Neural progenitor cell (in vitro differentiated cells): ENCODE results near the gene ADCY1. TPM values are rescaled to one million over a fixed set of nuclear protein-coding genes. Genes with fewer than 3 reads are reported as not detected.

Experiments
- DNase-seq: peaks from one replicate; pipeline ENCODE4 v3.0.0-alpha.2; 2016; ENCODE audit warnings: low spot score
- H2AFZ ChIP-seq: fragments of 200-600 bp; sonication (generic); replicated peaks from 2 replicates; pipeline ENCODE4 v1.6.1; 2016; ENCODE audit warnings: antibody characterized with exemption
- H3F3A ChIP-seq: fragments of 200-600 bp; sonication (generic); 2 replicates; pipeline ENCODE4 v1.6.1; 2016; ENCODE audit warnings: antibody characterized with exemption, low read depth
- H3K27ac ChIP-seq: fragments of 200-600 bp; sonication (generic); 2 replicates; pipeline ENCODE4 v1.5.1; 2016; ENCODE audit warnings: mild to moderate bottlenecking
- H3K27me3 ChIP-seq: fragments of 200-600 bp; sonication (generic); 2 replicates; pipeline ENCODE4 v1.6.1; 2016; ENCODE audit warnings: mild to moderate bottlenecking, moderate library complexity
- H3K36me3 ChIP-seq: fragments of 200-600 bp; sonication (generic); 2 replicates; pipeline ENCODE4 v1.5.1; 2016
- H3K4me1 ChIP-seq: fragments of 200-600 bp; sonication (generic); 2 replicates; pipeline ENCODE4 v1.6.1; 2016; ENCODE audit warnings: mixed run types
- H3K4me2 ChIP-seq: fragments of 200-600 bp; sonication (generic); 2 replicates; pipeline ENCODE4 v1.6.1; 2016
- H3K4me3 ChIP-seq: fragments of 200-600 bp; sonication (generic); 2 replicates; pipeline ENCODE4 v1.5.1; 2016
- H3K79me2 ChIP-seq: fragments of 200-600 bp; sonication (generic); 2 replicates; pipeline ENCODE4 v1.6.1; 2016; ENCODE audit warnings: low read depth
- H3K9ac ChIP-seq: fragments of 200-600 bp; sonication (generic); 2 replicates; pipeline ENCODE4 v1.6.1; 2016
- H3K9me3 ChIP-seq: fragments of 200-600 bp; sonication (generic); 2 replicates; pipeline ENCODE4 v1.5.1; 2016; ENCODE audit warnings: low read depth
- H4K20me1 ChIP-seq: fragments of 200-600 bp; sonication (generic); 2 replicates; pipeline ENCODE4 v1.6.1; 2016; ENCODE audit warnings: low read depth
- H3K27ac Mint-ChIP-seq: 3 replicates; pipeline ENCODE4 v1.8.0; 2021; ENCODE audit warnings: mixed read lengths
- H3K27me3 Mint-ChIP-seq: 2 replicates; pipeline ENCODE4 v1.8.0; 2022; ENCODE audit warnings: low read depth, mild to moderate bottlenecking, inconsistent platforms, moderate library complexity, mixed read lengths; ENCODE audit not compliant: insufficient read depth
- H3K36me3 Mint-ChIP-seq: 3 replicates; pipeline ENCODE4 v1.8.0; 2021; ENCODE audit warnings: mixed read lengths
- H3K4me1 Mint-ChIP-seq: 3 replicates; pipeline ENCODE4 v1.8.0; 2021; ENCODE audit warnings: mixed read lengths
- H3K4me3 Mint-ChIP-seq: 3 replicates; pipeline ENCODE4 v1.8.0; 2021; ENCODE audit warnings: mild to moderate bottlenecking, moderate library complexity, mixed read lengths
- H3K9me3 Mint-ChIP-seq: 3 replicates; pipeline ENCODE4 v1.8.0; 2020; ENCODE audit warnings: mixed read lengths
- EZH2 ChIP-seq: fragments of 200-600 bp; sonication (generic); IDR thresholded peaks from 2 replicates; pipeline ENCODE4 v1.6.1; 2017; ENCODE audit warnings: antibody characterized with exemption, mild to moderate bottlenecking, moderate library complexity
- EZH2phosphoT487 ChIP-seq: fragments of 200-600 bp; sonication (generic); IDR thresholded peaks from 2 replicates; pipeline ENCODE4 v1.6.1; 2017; ENCODE audit warnings: antibody characterized with exemption
- total RNA-seq: library from RNA; depleted of rRNA; stranded (reverse); fragments of >200 nt; gene quantifications from 2 replicates; pipeline ENCODE4 v1.2.3, GENCODE V29; 2015; ENCODE audit warnings: low replicate concordance
- TF ChIP-seq, protein P1 (sequence below): fragments of 200-600 bp; sonication (generic); IDR thresholded peaks from 2 replicates; pipeline ENCODE4 v1.5.1; 2017; ENCODE audit warnings: antibody characterized with exemption, mild to moderate bottlenecking

The ADCY1 gene
- total RNA-seq, 1 donor from 2014 or later, result 7.4 TPM

DNA sequence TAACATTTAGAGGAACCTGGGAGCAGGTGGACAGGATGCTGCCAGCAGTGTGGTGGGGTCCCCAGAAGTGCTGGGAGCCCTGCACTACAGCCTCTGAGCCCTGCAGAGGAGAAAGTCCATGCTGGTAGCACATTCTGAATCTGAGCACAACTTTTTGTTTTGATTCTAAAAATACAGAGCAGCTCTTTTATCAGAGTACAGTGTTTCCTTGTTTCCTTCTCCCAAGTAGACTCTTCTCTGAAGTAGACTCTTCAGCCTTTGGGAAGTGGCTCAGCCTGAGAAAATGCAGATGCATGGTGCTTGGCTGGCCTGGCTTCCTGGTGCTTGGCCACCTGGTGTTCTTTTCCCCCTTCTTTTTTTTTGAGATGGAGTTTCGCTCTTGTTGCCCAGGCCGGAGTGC, 9.1 kb downstream of the ADCY1 start:
- Histone ChIP-seq H4K20me1 (no peaks in the 10 kb centered on the region), H3K4me2 (peak overlapping the region; percentile 83), H3K36me3 (no peaks in the 10 kb centered on the region), H3K9ac (no peak overlapping the region), H3K27ac (no peak overlapping the region), H3K79me2 (no peaks in the 10 kb centered on the region), H3K27me3 (no peaks in the 10 kb centered on the region), H2AFZ (no peak overlapping the region), H3K4me3 (no peak overlapping the region), H3K9me3 (no peaks in the 10 kb centered on the region), H3K4me1 (peaks cover 20% of the 10 kb centered on the region), H3F3A (peaks cover 10% of the 10 kb centered on the region)
- Mint-ChIP-seq H3K27me3 (peaks cover 6% of the 10 kb centered on the region), H3K4me3 (peak overlapping the region; percentile 68), H3K27ac (peak overlapping the region; percentile 10), H3K36me3 (no peaks in the 10 kb centered on the region), H3K9me3 (no peaks in the 10 kb centered on the region), H3K4me1 (peaks cover 35% of the 10 kb centered on the region)
- no peak for DNase-seq
- TF ChIP-seq EZH2 (no peak), EZH2phosphoT487 (no peak)
- TF ChIP-seq, protein P1, sequence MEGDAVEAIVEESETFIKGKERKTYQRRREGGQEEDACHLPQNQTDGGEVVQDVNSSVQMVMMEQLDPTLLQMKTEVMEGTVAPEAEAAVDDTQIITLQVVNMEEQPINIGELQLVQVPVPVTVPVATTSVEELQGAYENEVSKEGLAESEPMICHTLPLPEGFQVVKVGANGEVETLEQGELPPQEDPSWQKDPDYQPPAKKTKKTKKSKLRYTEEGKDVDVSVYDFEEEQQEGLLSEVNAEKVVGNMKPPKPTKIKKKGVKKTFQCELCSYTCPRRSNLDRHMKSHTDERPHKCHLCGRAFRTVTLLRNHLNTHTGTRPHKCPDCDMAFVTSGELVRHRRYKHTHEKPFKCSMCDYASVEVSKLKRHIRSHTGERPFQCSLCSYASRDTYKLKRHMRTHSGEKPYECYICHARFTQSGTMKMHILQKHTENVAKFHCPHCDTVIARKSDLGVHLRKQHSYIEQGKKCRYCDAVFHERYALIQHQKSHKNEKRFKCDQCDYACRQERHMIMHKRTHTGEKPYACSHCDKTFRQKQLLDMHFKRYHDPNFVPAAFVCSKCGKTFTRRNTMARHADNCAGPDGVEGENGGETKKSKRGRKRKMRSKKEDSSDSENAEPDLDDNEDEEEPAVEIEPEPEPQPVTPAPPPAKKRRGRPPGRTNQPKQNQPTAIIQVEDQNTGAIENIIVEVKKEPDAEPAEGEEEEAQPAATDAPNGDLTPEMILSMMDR, result no peak

DNA sequence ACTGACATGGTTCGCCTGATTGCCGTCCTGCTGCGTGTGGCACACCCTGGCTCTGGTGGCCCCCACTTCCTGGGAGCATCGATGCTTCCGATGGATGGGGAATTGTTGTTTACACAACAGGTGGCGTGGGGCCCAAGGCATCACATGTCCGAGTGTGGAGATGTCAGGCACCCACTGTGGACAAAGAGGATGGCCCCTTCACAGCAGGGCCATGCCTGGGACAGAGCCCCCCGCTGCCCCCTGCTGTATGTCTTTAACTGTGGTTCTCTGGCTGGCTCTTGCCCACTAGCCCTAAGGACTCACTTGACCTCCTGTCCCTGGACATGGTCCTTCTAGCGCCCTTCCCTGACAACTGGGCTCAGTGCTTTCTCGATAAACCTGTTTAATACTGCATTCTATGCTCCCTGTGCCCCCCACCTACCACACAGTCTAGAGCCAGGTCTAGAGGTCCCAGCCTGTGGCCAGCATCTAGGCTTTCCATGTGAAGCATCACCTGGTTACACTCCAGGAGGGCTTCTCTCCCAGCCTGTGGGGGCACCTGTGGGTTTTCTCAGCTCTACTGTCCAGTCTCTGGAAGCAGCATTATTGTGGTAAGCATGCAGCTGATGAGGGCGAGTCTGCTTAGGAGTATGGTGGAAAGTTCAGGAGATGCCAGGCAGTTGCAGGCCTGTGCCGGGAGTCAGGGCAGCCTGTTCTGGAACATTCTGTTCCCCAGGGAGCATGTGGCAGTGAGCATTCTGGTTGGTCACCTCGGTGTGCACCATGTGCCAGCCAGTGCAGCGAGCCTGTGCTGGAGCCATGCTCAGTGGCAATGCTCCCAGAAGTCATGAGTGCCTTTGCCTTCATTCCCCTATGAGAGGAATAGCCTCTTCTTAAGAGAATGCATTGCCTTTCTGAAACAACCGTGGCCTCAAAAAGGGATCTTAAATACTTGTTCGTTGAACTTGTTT, 10.4 kb downstream of the ADCY1 start:
- no peak overlapping the region for H3K4me3 ChIP-seq
- TF ChIP-seq EZH2 (no peak), EZH2phosphoT487 (no peak)
- TF ChIP-seq, protein P1, result peak; percentile 16
- H3F3A ChIP-seq, result peaks cover 10% of the 10 kb centered on the region
- no peaks in the 10 kb centered on the region for H3K36me3 Mint-ChIP-seq
- H3K4me2 ChIP-seq, result no peak overlapping the region
- no peak overlapping the region for H2AFZ ChIP-seq
- H3K27me3 ChIP-seq, result no peaks in the 10 kb centered on the region
- no peak for DNase-seq
- no peak overlapping the region for H3K9ac ChIP-seq
- no peaks in the 10 kb centered on the region for H3K36me3 ChIP-seq
- peaks cover 6% of the 10 kb centered on the region for H3K27me3 Mint-ChIP-seq
- H3K9me3 ChIP-seq, result no peaks in the 10 kb centered on the region
- H3K4me3 Mint-ChIP-seq, result no peak overlapping the region
- H3K27ac Mint-ChIP-seq, result no peak overlapping the region
- no peak overlapping the region for H3K27ac ChIP-seq
- H4K20me1 ChIP-seq, result no peaks in the 10 kb centered on the region
- no peaks in the 10 kb centered on the region for H3K9me3 Mint-ChIP-seq
- H3K4me1 ChIP-seq, result peaks cover 20% of the 10 kb centered on the region
- peaks cover 31% of the 10 kb centered on the region for H3K4me1 Mint-ChIP-seq
- H3K79me2 ChIP-seq, result no peaks in the 10 kb centered on the region

DNA sequence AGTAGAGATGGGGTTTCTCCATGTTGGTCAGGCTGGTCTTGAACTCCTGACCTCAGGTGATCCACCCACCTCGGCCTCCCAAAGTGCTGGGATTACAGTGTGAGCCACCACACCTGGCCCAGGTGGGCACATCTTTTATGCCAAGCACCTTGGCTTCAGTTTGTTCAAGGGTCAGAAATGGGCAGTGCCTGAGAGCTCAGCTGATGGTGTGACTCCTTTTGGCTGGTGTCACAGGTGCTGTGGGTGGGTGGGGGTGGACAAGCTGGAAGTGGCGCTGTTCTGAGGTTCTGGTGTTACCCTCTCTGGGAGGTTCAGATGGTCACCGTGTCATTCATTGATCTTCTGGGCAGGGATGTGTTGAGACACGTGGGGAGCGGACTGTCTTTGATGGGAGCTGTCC, 11.5 kb downstream of the ADCY1 start:
- peaks cover 10% of the 10 kb centered on the region for H3F3A ChIP-seq
- no peak overlapping the region for H3K4me2 ChIP-seq
- H3K4me1 Mint-ChIP-seq, result peaks cover 33% of the 10 kb centered on the region
- no peaks in the 10 kb centered on the region for H3K36me3 ChIP-seq
- H3K79me2 ChIP-seq, result no peaks in the 10 kb centered on the region
- no peak overlapping the region for H3K4me3 ChIP-seq
- no peak overlapping the region for H3K9ac ChIP-seq
- H3K27ac Mint-ChIP-seq, result no peak overlapping the region
- H4K20me1 ChIP-seq, result no peaks in the 10 kb centered on the region
- H3K36me3 Mint-ChIP-seq, result no peaks in the 10 kb centered on the region
- no peaks in the 10 kb centered on the region for H3K9me3 Mint-ChIP-seq
- H3K27me3 Mint-ChIP-seq, result peaks cover 7% of the 10 kb centered on the region
- no peak overlapping the region for H2AFZ ChIP-seq
- TF ChIP-seq EZH2phosphoT487, result no peak
- TF ChIP-seq, protein P1, result no peak
- TF ChIP-seq EZH2, result no peak
- no peaks in the 10 kb centered on the region for H3K27me3 ChIP-seq
- no peak overlapping the region for H3K4me3 Mint-ChIP-seq
- DNase-seq, result no peak
- peaks cover 20% of the 10 kb centered on the region for H3K4me1 ChIP-seq
- no peak overlapping the region for H3K27ac ChIP-seq
- H3K9me3 ChIP-seq, result no peaks in the 10 kb centered on the region
